ENCODE data around the gene MOV10L1. TPM values are rescaled to one million over a fixed set of nuclear protein-coding genes. Genes with fewer than 3 reads are reported as not detected.

The MOV10L1 gene
- total RNA-seq, 1 donor from 2014 or later: 0.26 TPM

- no peak for DNase-seq (ENCODE audit: low spot score)
Measured at GRCh38 chr22:50188356-50188755, 98.5 kb downstream of the MOV10L1 start.

GRCh38 chr22:50189184-50189848 is 99.5 kb downstream of the MOV10L1 start:
- DNase-seq (ENCODE audit: low spot score): no peak

- no peak for DNase-seq (ENCODE audit: low spot score)
Measured at GRCh38 chr22:50189849-50190181, 100.0 kb downstream of the MOV10L1 start.

GRCh38 chr22:50190182-50190940 is 100.6 kb downstream of the MOV10L1 start:
- peak; percentile 93 for DNase-seq (ENCODE audit: low spot score)

- DNase-seq (ENCODE audit: low spot score): no peak
Measured at GRCh38 chr22:50190941-50191741, 101.3 kb downstream of the MOV10L1 start.

GRCh38 chr22:50192436-50193204 is 102.8 kb downstream of the MOV10L1 start:
- DNase-seq (ENCODE audit: low spot score): no peak

- DNase-seq (ENCODE audit: low spot score): no peak
Measured at GRCh38 chr22:50193621-50194020, 103.8 kb downstream of the MOV10L1 start.

GRCh38 chr22:50194037-50194805 is 104.4 kb downstream of the MOV10L1 start:
- no peak for DNase-seq (ENCODE audit: low spot score)

- no peak for DNase-seq (ENCODE audit: low spot score)
Measured at GRCh38 chr22:50196256-50196655, 106.5 kb downstream of the MOV10L1 start.

- no peak for DNase-seq (ENCODE audit: low spot score)
Measured at GRCh38 chr22:50197000-50197800, 107.4 kb downstream of the MOV10L1 start.

GRCh38 chr22:50197856-50198623 is 108.2 kb downstream of the MOV10L1 start:
- no peak for DNase-seq (ENCODE audit: low spot score)

- DNase-seq (ENCODE audit: low spot score): no peak
Measured at GRCh38 chr22:50198624-50199017, 108.8 kb downstream of the MOV10L1 start.

- DNase-seq (ENCODE audit: low spot score): no peak
Measured at GRCh38 chr22:50199251-50199721, 109.5 kb downstream of the MOV10L1 start.

- no peak for DNase-seq (ENCODE audit: low spot score)
Measured at GRCh38 chr22:50199829-50200460, 110.1 kb downstream of the MOV10L1 start.

- DNase-seq (ENCODE audit: low spot score): peak; percentile 93
Measured at GRCh38 chr22:50200461-50201190, 110.8 kb downstream of the MOV10L1 start, which contains the start of gene SELENOO. Gene SELENOO (plus strand): TSS chr22:50201011. CDS start chr22:50201037, 26 bp downstream.

- no peak for DNase-seq (ENCODE audit: low spot score)
Measured at GRCh38 chr22:50201191-50202129, 111.7 kb downstream of the MOV10L1 start.

Data from ureter (tissue), 1 donor.